GM19238 (cell line): ENCODE data around the gene CBX8.
A peak's percentile ranks its signal among the peaks of the same experiment; 100 is the strongest.

Experiments used
- DNase-seq: peaks from one replicate; pipeline ENCODE4 v3.0.0; 2011; ENCODE audit warnings: low spot score; ENCODE audit not compliant: insufficient read length

Gene CBX8

GRCh38 chr17:79796763-79797491 is at the start of gene CBX8:
Gene CBX8 (minus strand): TSS chr17:79797077. CDS start chr17:79796998, 79 bp downstream.
- peak; percentile 100 for DNase-seq

DNA sequence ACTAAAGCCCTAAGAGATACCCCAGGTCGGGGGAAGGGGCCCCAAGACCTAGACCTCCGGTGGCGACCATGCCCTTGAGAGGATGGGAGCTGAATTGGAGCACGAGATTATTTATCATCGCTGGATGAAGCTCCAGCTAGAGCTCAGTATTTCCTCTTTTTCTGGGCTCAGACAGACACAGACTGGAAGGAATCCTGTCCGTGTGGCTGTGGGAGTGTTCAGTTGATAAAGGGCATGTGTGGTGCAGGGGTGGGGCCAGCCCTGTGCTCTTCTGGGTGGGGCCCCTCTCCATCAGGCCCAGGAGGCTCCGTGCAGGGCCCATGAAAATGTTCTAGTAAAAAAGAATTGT is 48.7 kb upstream of the CBX8 start:
- DNase-seq: no peak

- peak; percentile 82 for DNase-seq
Observed at GRCh38 chr17:79844869-79845600, 48.2 kb upstream of the CBX8 start.

DNA sequence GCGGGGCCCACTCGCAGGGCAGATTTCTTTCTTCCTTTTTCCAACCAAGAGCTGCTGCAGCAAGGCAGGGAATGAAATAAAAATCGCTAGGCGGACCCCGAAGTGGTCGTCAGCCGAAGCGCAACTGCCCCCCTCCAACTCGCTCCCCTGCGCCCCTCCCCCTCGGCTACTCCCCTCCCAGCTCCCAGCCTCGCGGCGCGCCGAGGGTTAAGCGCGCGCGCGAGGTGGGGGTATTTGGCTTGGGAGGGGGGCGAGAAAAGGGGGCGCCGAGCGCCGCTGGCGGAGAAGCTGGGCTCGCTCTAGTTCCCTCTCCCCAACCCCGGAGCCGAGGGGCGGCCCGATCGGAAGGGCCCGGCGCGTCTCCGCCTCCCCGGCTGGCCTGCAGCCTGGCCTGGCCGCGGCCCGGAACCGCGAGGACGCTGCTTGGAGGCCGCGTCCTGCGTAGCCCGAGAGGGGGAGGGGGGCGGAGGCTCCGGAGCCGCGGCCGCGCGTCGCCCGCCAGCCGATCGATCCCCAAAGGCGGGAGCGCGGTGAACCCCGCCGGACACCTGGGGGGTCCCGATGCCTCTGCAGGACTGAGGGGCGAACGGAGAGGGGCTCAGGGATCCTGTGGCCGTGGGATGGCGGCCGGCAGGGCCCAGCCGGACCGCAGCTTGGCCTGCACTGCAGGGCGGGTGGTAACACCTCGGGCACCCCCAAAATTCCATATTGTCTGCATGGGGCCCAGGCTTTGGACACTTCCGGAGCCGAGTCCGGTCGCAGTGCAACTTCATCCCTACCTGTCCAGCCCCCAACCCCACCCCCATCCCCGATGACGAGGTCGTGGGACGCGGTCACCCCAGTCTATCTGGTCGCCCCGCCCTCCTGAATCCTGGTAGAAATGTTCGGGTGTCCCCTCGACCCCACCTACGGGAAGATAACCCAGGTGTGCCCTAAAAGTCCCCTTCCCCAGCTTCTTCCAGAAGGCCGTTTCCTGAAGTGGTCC is 47.2 kb upstream of the CBX8 start:
- DNase-seq: no peak

DNA sequence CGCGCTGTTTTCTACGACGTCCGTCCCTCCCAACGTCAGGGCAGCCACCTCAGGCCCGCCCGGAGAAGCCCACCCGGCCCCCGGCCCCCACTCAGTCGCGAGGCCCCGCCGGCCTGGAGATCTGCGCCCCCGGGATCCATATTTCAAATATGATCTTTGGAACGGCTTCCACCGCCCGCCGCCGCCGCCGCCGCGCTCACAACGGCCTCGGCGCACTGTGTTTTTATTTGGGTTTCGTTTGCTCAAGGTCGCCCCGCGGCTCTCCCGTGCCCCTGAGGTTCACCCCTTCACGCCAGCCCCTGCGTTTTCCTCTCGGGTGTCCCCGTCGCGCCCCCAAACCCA is 46.6 kb upstream of the CBX8 start:
- no peak for DNase-seq

GRCh38 chr17:79842656-79843473 is 46.0 kb upstream of the CBX8 start:
- DNase-seq: no peak

DNA sequence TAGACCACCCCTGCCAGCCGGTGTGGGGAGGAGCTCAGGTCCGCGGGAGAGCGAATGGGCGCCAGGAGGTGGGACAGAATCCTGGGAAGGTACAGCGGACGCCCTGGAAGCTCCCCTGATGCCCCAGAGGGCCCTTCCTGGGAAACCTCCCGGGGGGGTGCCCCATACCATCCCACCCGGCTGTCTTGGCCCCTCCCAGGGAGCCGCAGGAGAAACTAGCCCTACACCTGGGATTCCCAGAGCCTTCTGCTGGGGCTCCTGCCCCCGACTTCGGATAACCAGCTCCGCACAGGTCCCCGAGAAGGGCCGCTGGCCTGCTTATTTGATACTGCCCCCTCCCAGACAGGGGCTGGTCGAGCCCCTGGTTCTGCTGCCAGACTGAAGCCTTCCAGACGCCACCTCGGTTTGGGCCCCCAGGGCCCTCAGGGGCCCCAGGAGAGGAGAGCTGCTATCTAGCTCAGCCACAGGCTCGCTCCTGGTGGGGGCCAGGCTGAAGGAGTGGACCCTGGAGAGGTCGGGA is 45.3 kb upstream of the CBX8 start:
- DNase-seq: no peak

DNA sequence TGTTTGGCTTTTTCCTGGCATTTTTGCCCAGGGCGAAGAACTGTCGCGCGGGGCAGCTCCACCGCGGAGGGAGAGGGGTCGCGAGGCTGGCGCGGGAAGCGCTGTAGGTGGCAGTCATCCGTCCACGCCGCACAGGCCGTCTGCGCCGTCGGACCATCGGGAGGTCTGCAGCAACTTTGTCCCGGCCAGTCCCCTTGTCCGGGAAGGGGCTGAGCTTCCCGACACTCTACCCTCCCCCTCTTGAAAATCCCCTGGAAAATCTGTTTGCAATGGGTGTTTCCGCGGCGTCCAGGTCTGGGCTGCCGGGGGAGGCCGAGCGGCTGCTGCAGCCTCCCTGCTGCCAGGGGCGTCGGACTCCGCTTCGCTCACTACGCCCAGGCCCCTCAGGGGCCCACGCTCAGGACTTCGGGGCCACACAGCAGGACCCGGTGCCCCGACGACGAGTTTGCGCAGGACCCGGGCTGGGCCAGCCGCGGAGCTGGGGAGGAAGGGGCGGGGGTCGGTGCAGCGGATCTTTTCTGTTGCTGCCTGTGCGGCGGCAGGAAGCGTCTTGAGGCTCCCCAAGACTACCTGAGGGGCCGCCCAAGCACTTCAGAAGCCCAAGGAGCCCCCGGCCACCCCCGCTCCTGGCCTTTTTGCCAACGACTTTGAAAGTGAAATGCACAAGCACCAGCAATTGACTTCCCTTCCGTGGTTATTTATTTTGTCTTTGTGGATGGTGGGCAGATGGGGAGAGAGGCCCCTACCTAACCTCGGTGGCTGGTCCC is 44.7 kb upstream of the CBX8 start:
- DNase-seq: no peak

DNA sequence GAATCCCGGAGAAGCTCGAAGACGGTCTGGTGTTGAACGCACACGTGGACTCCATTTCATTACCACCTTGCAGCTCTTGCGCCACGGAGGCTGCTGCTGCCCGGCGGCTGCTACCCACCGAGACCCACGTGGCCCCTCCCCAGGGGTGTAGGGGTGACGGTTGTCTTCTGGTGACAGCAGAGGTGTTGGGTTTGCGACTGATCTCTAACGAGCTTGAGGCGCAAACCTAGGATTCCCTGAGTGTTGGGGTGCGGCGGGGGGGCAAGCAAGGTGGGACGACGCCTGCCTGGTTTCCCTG is 44.1 kb upstream of the CBX8 start:
- DNase-seq: no peak

- DNase-seq: no peak
Observed at GRCh38 chr17:79840269-79840988, 43.6 kb upstream of the CBX8 start.

- DNase-seq: peak; percentile 97
Observed at GRCh38 chr17:79839356-79840268, 42.7 kb upstream of the CBX8 start, which contains the start of gene CBX4. Gene CBX4 (minus strand): TSS chr17:79839440. CDS start chr17:79839251, 189 bp downstream.

DNA sequence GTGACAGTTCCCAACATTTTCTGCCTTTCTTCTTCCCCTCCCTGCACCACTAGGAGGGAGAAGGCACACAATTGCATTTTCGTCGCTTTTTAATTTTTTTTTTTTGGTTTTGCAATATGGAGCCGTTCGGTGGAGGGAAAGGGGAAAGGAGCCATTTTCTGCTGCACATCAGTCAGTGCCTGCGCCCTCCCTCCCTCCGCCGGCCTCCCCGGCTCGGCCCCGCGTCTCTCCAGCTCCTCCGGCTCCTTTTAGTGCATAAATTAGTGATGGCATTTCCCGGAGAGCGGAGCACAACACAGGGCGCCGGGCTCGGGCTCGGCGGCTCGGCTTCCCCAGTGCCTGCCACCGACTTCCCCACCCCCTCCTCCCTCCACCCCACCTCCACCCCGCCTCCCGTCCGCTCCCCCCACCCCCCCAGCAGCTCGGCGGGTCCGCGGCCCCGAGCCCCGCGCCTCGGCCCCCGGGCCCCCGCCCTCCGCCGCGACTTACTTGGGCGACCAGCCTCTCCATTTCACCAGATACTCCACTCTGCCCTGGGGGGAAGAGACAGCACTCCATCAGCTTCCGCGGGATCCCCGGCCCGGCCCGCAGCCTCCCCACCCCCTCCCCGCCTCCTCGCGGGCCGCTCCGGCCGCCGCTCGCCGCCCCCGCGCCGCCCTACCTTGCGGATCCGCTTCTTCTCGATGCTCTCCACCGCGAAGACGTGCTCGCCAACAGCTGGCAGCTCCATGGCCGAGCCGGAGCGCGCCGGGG is 41.8 kb upstream of the CBX8 start:
- peak; percentile 61 for DNase-seq

- DNase-seq: no peak
Observed at GRCh38 chr17:79837888-79838521, 41.1 kb upstream of the CBX8 start.

GRCh38 chr17:79836972-79837887 is 40.4 kb upstream of the CBX8 start:
- DNase-seq: peak; percentile 91

DNA sequence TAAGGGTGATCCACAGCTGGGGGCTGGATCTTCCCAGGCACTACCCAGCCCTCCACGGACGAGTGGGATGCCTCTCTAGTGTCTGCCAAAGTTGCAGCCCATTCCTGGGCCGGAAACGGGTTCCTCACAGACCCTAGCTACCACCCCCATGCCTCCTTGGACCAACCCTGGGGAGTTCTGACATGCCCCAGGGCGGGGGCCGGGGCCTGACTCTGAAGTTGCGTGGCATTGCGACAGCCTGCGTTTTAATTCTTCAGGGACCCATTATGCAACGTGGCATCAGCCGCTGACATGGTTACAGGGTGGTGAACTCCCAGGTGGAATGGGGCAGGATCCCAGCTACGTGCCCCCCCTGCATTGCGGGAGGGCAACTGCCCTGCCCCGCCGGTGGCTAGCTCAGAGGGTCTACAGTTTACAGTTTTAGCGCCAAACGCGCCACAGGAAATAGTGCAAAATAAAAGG is 39.7 kb upstream of the CBX8 start:
- no peak for DNase-seq

DNA sequence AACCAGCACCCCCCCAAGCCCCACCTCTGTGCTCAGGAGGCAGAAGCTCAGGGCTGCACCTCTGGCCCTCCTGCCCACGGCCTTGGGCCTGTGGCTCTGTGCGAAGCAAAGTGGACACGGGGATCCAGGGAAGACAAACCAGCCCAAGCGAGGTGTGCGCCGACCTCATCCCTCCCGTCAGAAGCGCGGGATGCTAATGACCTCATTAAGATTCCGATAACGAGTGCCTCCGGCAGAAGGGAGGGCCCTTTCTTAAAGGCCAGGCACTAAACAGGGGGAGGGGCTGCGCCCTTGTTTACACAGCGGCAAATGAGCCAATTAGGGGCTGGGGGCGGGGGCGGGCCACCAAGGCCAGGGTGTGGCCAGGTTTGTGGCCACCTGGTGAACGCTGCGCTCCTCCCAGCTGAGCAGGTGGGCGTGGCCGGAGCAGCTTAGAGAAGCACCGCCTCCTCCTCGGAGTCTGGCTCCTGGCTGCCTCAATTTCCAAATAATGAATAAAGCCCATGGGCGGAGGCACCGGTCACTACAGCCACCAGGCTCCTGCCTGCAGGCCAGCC is 39.2 kb upstream of the CBX8 start:
- DNase-seq: no peak
